GM13976 (cell line): ENCODE results near the gene ME3.

ENCODE experiments used
- DNase-seq: peaks from one replicate; pipeline ENCODE4 v3.0.0; 2012; ENCODE audit warnings: low spot score
- CTCF ChIP-seq: IDR thresholded peaks from 2 replicates; pipeline ENCODE4 v1.5.1; 2012; ENCODE audit warnings: borderline replicate concordance, mild to moderate bottlenecking; ENCODE audit not compliant: insufficient read depth; ENCODE audit errors: extremely low read depth, missing control alignments, control extremely low read depth
- in situ Hi-C: fragments of 300-500 bp; cut with MboI; formaldehyde crosslinking; loops from one replicate; pipeline ENCODE4 v1.12.0; 2022; ENCODE audit warnings: low sequenced_read_pairs, mixed read lengths, inconsistent platforms; ENCODE audit not compliant: unreplicated experiment

Gene ME3

GRCh38 chr11:86487671-86488070, 184.7 kb downstream of the ME3 start:
- in situ Hi-C loops = no loop called here
- TF ChIP-seq CTCF = no peak
- no peak for DNase-seq

GRCh38 chr11:86486261-86487030, 186.0 kb downstream of the ME3 start:
- DNase-seq = no peak
- in situ Hi-C loops = no loop called here
- TF ChIP-seq CTCF = no peak

- DNase-seq = no peak
- no peak for TF ChIP-seq CTCF
- in situ Hi-C loops = no loop called here
These were observed 187.6 kb downstream of the ME3 start for GRCh38 chr11:86484795-86485166.

GRCh38 chr11:86483940-86484794, 188.2 kb downstream of the ME3 start:
- no peak for DNase-seq
- in situ Hi-C loops = no loop called here
- TF ChIP-seq CTCF = no peak

- in situ Hi-C loops = no loop called here
- no peak for TF ChIP-seq CTCF
- no peak for DNase-seq
These were observed 188.8 kb downstream of the ME3 start for GRCh38 chr11:86483610-86483939.

GRCh38 chr11:86482692-86483091, 189.7 kb downstream of the ME3 start:
- TF ChIP-seq CTCF = no peak
- no peak for DNase-seq
- in situ Hi-C loops = no loop called here
